Breast epithelium (tissue), 3 donors: ENCODE data around the gene SLC6A3.

Source experiments
- CTCF ChIP-seq, 3 donors: fragments of 450-650 bp; IDR thresholded peaks; one replicate each; pipeline ENCODE4 v1.5.1; 2016 to 2017; ENCODE audit warnings: antibody characterized with exemption in 3 of 3, mild to moderate bottlenecking in 3 of 3, moderate library complexity in 3 of 3
- POLR2A ChIP-seq: fragments of 450-650 bp; IDR thresholded peaks from one replicate; pipeline ENCODE4 v1.6.1; 2016; ENCODE audit warnings: antibody characterized with exemption, mild to moderate bottlenecking, moderate library complexity
- POLR2AphosphoS5 ChIP-seq, 3 donors: sonication (generic); formaldehyde crosslinking; IDR thresholded peaks; one replicate each; pipeline ENCODE4 v1.6.1; 2017; ENCODE audit warnings: antibody characterized with exemption in 3 of 3

GRCh38 chr5:1360861-1361260 lies 84.4 kb downstream of the SLC6A3 start:
- TF ChIP-seq CTCF (IDR thresholded peaks at IDR 0.05), result no peak
- TF ChIP-seq POLR2A, result no peak
- no peak for TF ChIP-seq POLR2AphosphoS5 (IDR thresholded peaks at IDR 0.05)
